Mammary epithelial cell (primary cell): ENCODE data around the gene AVPR1B.

ENCODE experiments used
- CTCF ChIP-seq, 2 donors: IDR thresholded peaks in 1 of 2; conservative IDR thresholded peaks in 1 of 2; 2 replicates each; pipeline ENCODE4 v1.5.1; 2011 to 2012; ENCODE audit warnings: inconsistent platforms in 2 of 2, low read length in 2 of 2, mild to moderate bottlenecking in 2 of 2, control low read depth in 1 of 2, low read depth in 1 of 2; ENCODE audit not compliant: insufficient read depth in 1 of 2; ENCODE audit errors: extremely low read depth in 1 of 2
- EZH2 ChIP-seq: IDR thresholded peaks from 2 replicates; pipeline ENCODE4 v1.6.1; 2012; ENCODE audit warnings: low read length, inconsistent platforms, borderline replicate concordance

- TF ChIP-seq CTCF (conservative IDR thresholded peaks at IDR 0.05 in 1 of 2, IDR thresholded peaks at IDR 0.05 in 1 of 2; ENCODE audit: extremely low read depth in 1 of 2, insufficient read depth in 1 of 2, low read depth in 1 of 2, low read length in 2 of 2) (no peak), EZH2 (no peak)
Measured at GRCh38 chr1:206097381-206097780, 19.8 kb downstream of the AVPR1B start.
